ENCODE results near the gene SNX8.
"Not testable (repeated sequence)": the region's sequence is repeated elsewhere in the genome, so short reads cannot be mapped to it uniquely, and the experiment has no call there.

Gene SNX8

DNA sequence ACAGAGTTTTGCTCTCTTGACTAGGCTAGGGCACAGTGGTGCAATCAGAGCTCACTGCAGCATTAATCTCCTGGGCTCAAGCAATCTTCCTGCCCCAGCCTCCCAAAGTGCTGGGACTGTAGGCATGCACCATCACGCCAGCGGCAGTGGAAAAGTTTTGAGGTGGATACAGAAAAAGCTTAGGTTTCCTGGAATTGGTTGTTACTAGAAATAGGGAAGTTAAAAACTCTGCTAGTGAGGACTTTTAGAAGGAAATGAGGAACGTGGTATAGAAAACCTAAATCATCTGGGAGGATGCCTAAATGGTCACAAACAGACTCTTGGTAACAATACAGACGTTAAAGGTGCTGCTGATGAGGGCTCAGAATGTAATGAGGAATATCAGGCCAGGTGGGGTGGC is 10.9 kb upstream of the SNX8 start:
- H3K27ac ChIP-seq, result no peak overlapping the region
- TF ChIP-seq, protein P1, sequence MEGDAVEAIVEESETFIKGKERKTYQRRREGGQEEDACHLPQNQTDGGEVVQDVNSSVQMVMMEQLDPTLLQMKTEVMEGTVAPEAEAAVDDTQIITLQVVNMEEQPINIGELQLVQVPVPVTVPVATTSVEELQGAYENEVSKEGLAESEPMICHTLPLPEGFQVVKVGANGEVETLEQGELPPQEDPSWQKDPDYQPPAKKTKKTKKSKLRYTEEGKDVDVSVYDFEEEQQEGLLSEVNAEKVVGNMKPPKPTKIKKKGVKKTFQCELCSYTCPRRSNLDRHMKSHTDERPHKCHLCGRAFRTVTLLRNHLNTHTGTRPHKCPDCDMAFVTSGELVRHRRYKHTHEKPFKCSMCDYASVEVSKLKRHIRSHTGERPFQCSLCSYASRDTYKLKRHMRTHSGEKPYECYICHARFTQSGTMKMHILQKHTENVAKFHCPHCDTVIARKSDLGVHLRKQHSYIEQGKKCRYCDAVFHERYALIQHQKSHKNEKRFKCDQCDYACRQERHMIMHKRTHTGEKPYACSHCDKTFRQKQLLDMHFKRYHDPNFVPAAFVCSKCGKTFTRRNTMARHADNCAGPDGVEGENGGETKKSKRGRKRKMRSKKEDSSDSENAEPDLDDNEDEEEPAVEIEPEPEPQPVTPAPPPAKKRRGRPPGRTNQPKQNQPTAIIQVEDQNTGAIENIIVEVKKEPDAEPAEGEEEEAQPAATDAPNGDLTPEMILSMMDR (conservative IDR thresholded peaks at IDR 0.05), result no peak

DNA sequence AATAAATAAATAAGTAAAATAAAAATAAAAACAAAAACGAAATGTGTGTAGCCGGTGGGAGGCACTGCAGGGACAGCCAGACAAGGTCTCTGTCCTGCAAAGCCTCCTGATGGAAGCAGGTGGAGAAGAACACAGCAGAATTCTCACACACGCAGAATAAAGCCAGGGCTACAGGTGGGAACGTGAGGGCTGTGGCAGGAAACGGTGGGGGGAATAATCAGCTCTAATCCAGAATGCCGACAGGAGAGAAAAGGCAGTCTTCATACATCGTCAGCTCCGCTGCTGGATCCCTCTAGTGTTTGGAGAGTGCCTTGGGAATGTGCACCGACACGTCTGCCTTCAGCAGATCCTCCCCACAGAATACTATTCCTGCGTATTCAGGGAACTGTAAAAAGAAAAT is 6.8 kb upstream of the SNX8 start:
- TF ChIP-seq, protein P1 (conservative IDR thresholded peaks at IDR 0.05), result no peak
- H3K27ac ChIP-seq, result no peak overlapping the region

DNA sequence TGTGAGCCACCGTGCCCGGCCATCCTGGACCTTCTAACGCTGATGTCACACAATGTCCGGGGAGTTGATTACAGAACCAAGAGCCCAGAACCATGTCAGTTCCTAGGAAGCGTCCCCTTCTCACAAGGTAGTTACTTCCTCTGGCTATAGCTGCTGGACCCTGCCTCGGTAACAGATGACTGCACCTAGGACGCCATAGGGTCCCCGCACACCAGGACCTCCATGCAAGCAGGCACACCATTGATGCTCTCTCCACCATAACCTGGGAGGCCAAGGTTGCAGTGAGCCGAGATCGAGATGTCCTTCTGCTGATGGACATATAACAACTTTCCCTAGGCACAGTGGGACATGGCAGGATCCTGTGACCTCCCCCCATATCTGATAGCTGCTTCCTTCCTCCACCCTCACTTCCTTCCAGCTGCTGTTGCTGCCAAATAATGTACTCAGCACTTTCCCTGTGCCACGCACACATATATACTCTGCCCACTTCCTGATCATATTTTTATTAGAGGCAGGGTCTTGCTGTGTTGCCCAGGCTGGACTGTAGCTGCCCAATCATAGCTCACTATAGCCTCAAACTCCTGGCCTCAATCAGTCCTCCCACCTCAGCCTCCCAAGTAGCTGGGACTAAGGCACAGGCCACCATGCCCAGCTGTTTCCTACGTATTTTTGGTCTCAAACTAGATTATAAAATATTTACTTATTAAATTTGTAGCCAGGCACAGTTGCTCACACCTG is 3.5 kb upstream of the SNX8 start:
- TF ChIP-seq, protein P1 (conservative IDR thresholded peaks at IDR 0.05), result no peak
- no peak overlapping the region for H3K27ac ChIP-seq

DNA sequence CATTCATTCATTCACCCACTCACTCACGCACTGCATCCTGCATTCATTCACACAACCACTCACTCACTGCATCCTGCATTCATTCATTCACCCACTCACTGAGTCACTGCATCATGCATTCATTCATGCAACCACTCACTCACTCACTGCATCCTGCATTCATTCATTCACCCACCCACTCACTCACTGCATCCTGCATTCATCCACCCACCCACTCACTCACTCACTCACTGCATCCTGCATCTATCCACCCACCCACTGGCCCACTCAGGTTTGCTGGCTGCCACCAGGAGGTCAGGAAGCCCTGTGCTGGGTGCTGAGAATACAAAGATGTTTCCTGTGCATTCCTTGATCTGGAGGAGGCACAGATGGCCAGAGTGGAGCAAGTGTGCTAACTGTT is 2.3 kb upstream of the SNX8 start:
- TF ChIP-seq, protein P1 (conservative IDR thresholded peaks at IDR 0.05), result no peak
- H3K27ac ChIP-seq, result no peak overlapping the region

DNA sequence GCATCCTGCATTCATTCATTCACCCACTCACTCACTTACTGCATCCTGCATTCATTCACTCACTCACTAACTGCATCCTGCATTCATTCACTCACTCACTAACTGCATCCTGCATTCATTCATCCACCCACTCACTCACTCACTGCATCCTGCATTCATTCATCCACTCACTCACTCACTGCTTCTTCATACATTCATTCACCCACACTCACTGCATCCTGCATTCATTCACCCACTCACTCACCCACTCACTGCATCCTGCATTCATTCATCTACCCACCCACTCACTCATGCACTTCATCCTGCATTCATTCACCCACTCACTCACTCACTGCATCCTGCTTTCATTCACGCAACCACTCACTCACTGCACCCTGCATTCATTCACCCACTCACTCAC is 1.5 kb upstream of the SNX8 start:
- H3K27ac ChIP-seq, result no peak overlapping the region
- TF ChIP-seq, protein P1 (conservative IDR thresholded peaks at IDR 0.05), result no peak

DNA sequence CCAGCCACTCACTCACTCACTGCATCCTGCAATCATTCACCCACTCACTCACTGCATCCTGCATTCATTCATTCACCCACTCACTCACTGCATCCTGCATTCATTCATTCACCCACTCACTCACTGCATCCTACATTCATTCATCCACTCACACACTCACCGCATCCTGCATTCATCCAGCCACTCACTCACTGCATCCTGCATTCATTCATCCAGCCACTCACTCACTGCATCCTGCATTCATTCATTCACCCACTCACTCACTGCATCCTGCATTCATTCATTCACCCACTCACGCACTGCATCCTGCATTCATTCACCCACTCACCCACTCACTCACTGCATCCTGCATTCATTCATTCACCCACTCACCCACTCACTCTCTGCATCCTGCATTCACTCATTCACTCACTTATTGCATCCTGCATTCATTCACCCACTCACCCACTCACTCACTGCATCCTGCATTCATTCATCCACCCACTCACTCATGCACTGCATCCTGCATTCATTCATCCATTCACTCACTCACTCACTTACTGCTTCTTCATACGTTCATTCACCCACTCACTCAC is 802 bp upstream of the SNX8 start:
- H3K27ac ChIP-seq, result not testable (repeated sequence)

DNA sequence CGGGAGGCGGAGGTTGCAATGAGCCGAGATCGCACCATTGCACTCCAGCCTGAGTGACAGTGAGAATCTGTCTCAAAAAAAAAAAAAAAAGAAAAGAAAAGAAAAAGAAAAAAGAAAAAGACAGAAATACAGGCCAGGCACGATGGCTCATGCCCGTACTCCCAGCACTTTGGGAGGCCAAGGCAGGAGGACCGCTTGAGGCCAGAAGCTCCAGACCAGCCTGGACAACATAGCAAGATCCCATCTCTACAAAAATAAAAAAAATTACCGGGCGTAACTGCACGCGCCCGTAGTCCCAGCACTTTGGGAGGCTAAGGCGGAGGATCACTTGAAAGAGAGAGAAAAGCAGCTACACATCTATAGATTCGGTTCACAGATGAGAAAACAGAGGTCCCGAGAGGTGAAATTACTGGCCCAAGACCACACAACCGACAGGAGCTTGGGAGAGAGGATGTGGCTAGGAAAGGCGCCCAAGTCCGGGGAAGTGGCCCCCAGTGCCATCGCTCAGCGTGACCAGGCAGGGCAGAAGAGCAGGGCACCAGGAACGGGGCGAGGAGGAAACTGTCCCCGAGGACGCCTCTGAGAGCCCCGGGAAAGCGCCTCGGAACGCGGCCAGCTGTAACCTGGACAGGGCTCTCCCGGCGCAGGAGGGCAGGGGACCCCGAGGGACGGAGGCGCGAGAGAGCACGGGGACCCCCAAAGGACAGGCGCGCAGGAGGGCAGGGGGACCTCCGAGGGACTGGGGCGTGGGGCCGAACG is 612 bp downstream of the SNX8 start:
- TF ChIP-seq, protein P1 (conservative IDR thresholded peaks at IDR 0.05), result no peak
- H3K27ac ChIP-seq, result peak overlapping the region; percentile 67; the same call in 1 of the 2 replicates
